Measurements from ENCODE around the gene BMAL1. TPM values are rescaled to one million over a fixed set of nuclear protein-coding genes. Genes with fewer than 3 reads are reported as not detected.
A peak's percentile ranks its signal among the peaks of the same experiment; 100 is the strongest.

BMAL1 gene
- total RNA-seq, 1 donor from 2014 or later = 36.6 TPM

GRCh38 chr11:13292970-13293369, 15.4 kb downstream of the BMAL1 start:
- no peak for TF ChIP-seq CTCF (IDR thresholded peaks at IDR 0.05; ENCODE audit: insufficient read depth, low read length, severe bottlenecking)
- FAIRE-seq (peak; percentile 88), DNase-seq (ENCODE audit: low read depth) (no peak)
- Histone ChIP-seq H3K4me3 (ENCODE audit: low read depth, low read length) (no peak overlapping the region), H3K36me3 (ENCODE audit: control insufficient read depth, insufficient read depth, low read length) (no peaks in the 10 kb centered on the region), H3K27me3 (ENCODE audit: control insufficient read depth, insufficient read depth, low read length) (no peaks in the 10 kb centered on the region)

GRCh38 chr11:13294178-13294577, 16.6 kb downstream of the BMAL1 start:
- no peak for FAIRE-seq
- TF ChIP-seq CTCF (IDR thresholded peaks at IDR 0.05; ENCODE audit: insufficient read depth, low read length, severe bottlenecking) = no peak
- no peak overlapping the region for H3K4me3 ChIP-seq (ENCODE audit: low read depth, low read length)

GRCh38 chr11:13294771-13295579, 17.4 kb downstream of the BMAL1 start:
- no peak for DNase-seq (ENCODE audit: low read depth)
- H3K27me3 ChIP-seq (ENCODE audit: control insufficient read depth, insufficient read depth, low read length) = no peaks in the 10 kb centered on the region
- no peak for TF ChIP-seq CTCF (IDR thresholded peaks at IDR 0.05; ENCODE audit: insufficient read depth, low read length, severe bottlenecking)
- no peak for FAIRE-seq
- H3K4me3 ChIP-seq (ENCODE audit: low read depth, low read length) = no peak overlapping the region
- no peaks in the 10 kb centered on the region for H3K36me3 ChIP-seq (ENCODE audit: control insufficient read depth, insufficient read depth, low read length)

More at GRCh38 chr11:13294178-13294577, 16.6 kb downstream of the BMAL1 start:
- DNase-seq (ENCODE audit: low read depth) = no peak
- no peaks in the 10 kb centered on the region for H3K36me3 ChIP-seq (ENCODE audit: control insufficient read depth, insufficient read depth, low read length)
- no peaks in the 10 kb centered on the region for H3K27me3 ChIP-seq (ENCODE audit: control insufficient read depth, insufficient read depth, low read length)

GRCh38 chr11:13297308-13297916, 19.8 kb downstream of the BMAL1 start:
- H3K27me3 ChIP-seq (ENCODE audit: control insufficient read depth, insufficient read depth, low read length) = no peaks in the 10 kb centered on the region
- DNase-seq (ENCODE audit: low read depth) (no peak), FAIRE-seq (no peak)
- no peak for TF ChIP-seq CTCF (IDR thresholded peaks at IDR 0.05; ENCODE audit: insufficient read depth, low read length, severe bottlenecking)
- no peaks in the 10 kb centered on the region for H3K36me3 ChIP-seq (ENCODE audit: control insufficient read depth, insufficient read depth, low read length)
- H3K4me3 ChIP-seq (ENCODE audit: low read depth, low read length) = no peak overlapping the region

GRCh38 chr11:13297917-13298356, 20.3 kb downstream of the BMAL1 start:
- FAIRE-seq (peak; percentile 18), DNase-seq (ENCODE audit: low read depth) (peak; percentile 69)
- no peak for TF ChIP-seq CTCF (IDR thresholded peaks at IDR 0.05; ENCODE audit: insufficient read depth, low read length, severe bottlenecking)

More at GRCh38 chr11:13297917-13298356, 20.3 kb downstream of the BMAL1 start:
- H3K27me3 ChIP-seq (ENCODE audit: control insufficient read depth, insufficient read depth, low read length) = no peaks in the 10 kb centered on the region
- no peak overlapping the region for H3K4me3 ChIP-seq (ENCODE audit: low read depth, low read length)
- no peaks in the 10 kb centered on the region for H3K36me3 ChIP-seq (ENCODE audit: control insufficient read depth, insufficient read depth, low read length)

Data from bronchial epithelial cell (primary cell).